K562 (cell line): ENCODE data around the gene MARCHF3. TPM values are rescaled to one million over a fixed set of nuclear protein-coding genes. Genes with fewer than 3 reads are reported as not detected.

ENCODE experiments used
- ATAC-seq: fragments of 200-7000 bp; cut with Tn5 transposase; 3 replicates; pipeline ENCODE4 v1.9.1; 2020; ENCODE audit warnings: moderate library complexity
- BruUV-seq: library from RNA; stranded (reverse); fragments of 400-500 nt; replicated peaks from 2 replicates; lab custom pipeline; 2021; lab: Mats Ljungman, UMichigan
- CTCF ChIA-PET: fragments of 300-600 bp; formaldehyde crosslinking; extraction: SDS; loops from one replicate; lab custom pipeline; 2021; ENCODE audit warnings: low intra/inter-chr PET ratio; lab: Yijun Ruan, JAX
- POLR2A ChIA-PET: fragments of 300-600, 350-650 bp; sonication (Branson Sonifier 250); formaldehyde crosslinking; extraction: SDS; loops from one replicate; lab custom pipeline; 2021; ENCODE audit warnings: antibody characterized with exemption, inconsistent platforms; lab: Yijun Ruan, JAX
- DNase-seq, 4 experiments: peaks; one replicate each; pipeline versions ENCODE4 v3.0.0 to v3.0.0-alpha.2; 2011 to 2018; ENCODE audit warnings: low spot score in 3 of 4, mixed read lengths in 3 of 4; ENCODE audit errors: extremely low read depth in 1 of 4
- FAIRE-seq: peaks from 2 replicates; lab custom pipeline; 2011; peaks lifted over from hg19 to GRCh38; lab: Jason Lieb, UNC
- H2AFZ ChIP-seq: 2 replicates; pipeline ENCODE4 v1.6.0; 2011; ENCODE audit warnings: low read depth, low read length, control low read depth, inconsistent platforms
- H3K27ac ChIP-seq: fragments of 200-600 bp; 3 replicates; pipeline ENCODE4 v1.8.0; 2011; ENCODE audit warnings: low read depth, mild to moderate bottlenecking, control low read depth, inconsistent platforms, low read length, moderate library complexity, mixed read lengths; ENCODE audit errors: extremely low read depth
- H3K27me3 ChIP-seq, 2 experiments: fragments of 300-600 bp in 1 of 2; 2 replicates in 1 of 2; 3 replicates in 1 of 2; pipeline versions ENCODE4 v1.6.0 to v1.8.0; 2011; ENCODE audit warnings: inconsistent platforms in 2 of 2, low read length in 2 of 2, mild to moderate bottlenecking in 1 of 2, mixed read lengths in 1 of 2, moderate library complexity in 1 of 2; ENCODE audit not compliant: control insufficient read depth in 2 of 2, insufficient read depth in 2 of 2
- H3K36me3 ChIP-seq: fragments of 300-600 bp; 3 replicates; pipeline ENCODE4 v1.8.0; 2011; ENCODE audit warnings: mild to moderate bottlenecking, low read length, inconsistent platforms; ENCODE audit not compliant: control insufficient read depth, insufficient read depth
- H3K4me1 ChIP-seq, 2 experiments: fragments of 200-600 bp in 1 of 2; replicated peaks in 1 of 2; 2 replicates in 1 of 2; 3 replicates in 1 of 2; pipeline versions ENCODE4 v1.5.1 to v1.8.0; 2011; ENCODE audit warnings: inconsistent platforms in 2 of 2, low read length in 2 of 2, mild to moderate bottlenecking in 1 of 2, mixed read lengths in 1 of 2, moderate library complexity in 1 of 2; ENCODE audit not compliant: control insufficient read depth in 2 of 2, insufficient read depth in 2 of 2
- H3K4me2 ChIP-seq: 2 replicates; pipeline ENCODE4 v1.6.1; 2011; ENCODE audit warnings: low read length, control low read depth, inconsistent platforms, mixed read lengths; ENCODE audit not compliant: insufficient read depth
- H3K4me3 ChIP-seq: fragments of 200-600 bp; sonication (generic), shearing (Covaris generic); 2 replicates; pipeline ENCODE4 v1.5.1; 2016; ENCODE audit warnings: control low read depth, inconsistent platforms
- H3K79me2 ChIP-seq: fragments of 200-600 bp; 3 replicates; pipeline ENCODE4 v1.8.0; 2011; ENCODE audit warnings: low read length, inconsistent platforms; ENCODE audit not compliant: control insufficient read depth, insufficient read depth
- H3K9ac ChIP-seq, 2 experiments: 2 replicates each; pipeline versions ENCODE4 v1.6.0 to v1.6.1; 2011; ENCODE audit warnings: low read depth in 2 of 2, low read length in 2 of 2, control low read depth in 1 of 2, inconsistent platforms in 1 of 2, mild to moderate bottlenecking in 1 of 2, mixed read lengths in 1 of 2; ENCODE audit not compliant: insufficient read depth in 1 of 2
- H3K9me1 ChIP-seq: one replicate; pipeline ENCODE4 v1.6.0; 2011; ENCODE audit warnings: inconsistent platforms, mild to moderate bottlenecking, low read length, moderate library complexity; ENCODE audit not compliant: control insufficient read depth, insufficient read depth
- H3K9me3 ChIP-seq: replicated peaks from 2 replicates; pipeline ENCODE4 v1.5.1; 2011; ENCODE audit warnings: low read depth, low read length, inconsistent platforms; ENCODE audit not compliant: control insufficient read depth, insufficient read depth
- H4K20me1 ChIP-seq: replicated peaks from 2 replicates; pipeline ENCODE4 v1.6.1; 2011; ENCODE audit warnings: low read length, inconsistent platforms, mixed read lengths; ENCODE audit not compliant: control insufficient read depth, insufficient read depth
- ARID3A ChIP-seq: IDR thresholded peaks from 2 replicates; pipeline ENCODE4 v1.6.1; 2012; ENCODE audit warnings: low read depth, low read length, improper control_type of control experiment, borderline replicate concordance
- HMG20B ChIP-seq: fragments of 250-450 bp; sonication (Bioruptor Pico); IDR thresholded peaks from 2 replicates; pipeline ENCODE4 v1.5.0; 2021; ENCODE audit warnings: mild to moderate bottlenecking
- JUND ChIP-seq, 2 experiments: IDR thresholded peaks; 2 replicates in 1 of 2; 3 replicates in 1 of 2; pipeline ENCODE4 v1.6.1; 2011; ENCODE audit warnings: borderline replicate concordance in 2 of 2, low read depth in 2 of 2, low read length in 2 of 2, improper control_type of control experiment in 1 of 2, missing biosample characterization in 1 of 2, missing genetic modification characterization in 1 of 2, missing genetic modification reagents in 1 of 2
- MCM7 ChIP-seq, 2 experiments: fragments of 450-650 bp; IDR thresholded peaks; 2 replicates each; pipeline ENCODE4 v1.6.1; 2016 to 2018
- MEF2D ChIP-seq: conservative IDR thresholded peaks from 2 replicates; pipeline ENCODE4 v1.6.1; 2016; ENCODE audit warnings: low read depth, missing genetic modification characterization, missing compliant biosample characterization
- MEIS2 ChIP-seq: fragments of 450-650 bp; IDR thresholded peaks from 2 replicates; pipeline ENCODE4 v1.6.1; 2014; ENCODE audit warnings: mild to moderate bottlenecking; ENCODE audit not compliant: partially characterized antibody
- MTA3 ChIP-seq: fragments of 450-650 bp; formaldehyde crosslinking; IDR thresholded peaks from 2 replicates; pipeline ENCODE4 v1.6.1; 2017; ENCODE audit warnings: mild to moderate bottlenecking, borderline replicate concordance
- RHOXF2B ChIP-seq: fragments of 250-450 bp; sonication (Bioruptor Pico); conservative IDR thresholded peaks from 2 replicates; pipeline ENCODE4 v1.5.1; 2021
- SMAD4 ChIP-seq: fragments of 250-450 bp; sonication (Bioruptor Pico); conservative IDR thresholded peaks from 2 replicates; pipeline ENCODE4 v1.8.0; 2021; ENCODE audit warnings: inconsistent platforms, mild to moderate bottlenecking, moderate library complexity
- SUPT5H ChIP-seq: fragments of 450-650 bp; IDR thresholded peaks from 2 replicates; pipeline ENCODE4 v1.6.1; 2016
- TFAM ChIP-seq: fragments of 250-450 bp; sonication (Bioruptor Pico); conservative IDR thresholded peaks from 2 replicates; pipeline ENCODE4 v1.5.0; 2021; ENCODE audit warnings: mild to moderate bottlenecking, moderate library complexity
- ZFP30 ChIP-seq: fragments of 250-450 bp; sonication (Bioruptor Pico); IDR thresholded peaks from 2 replicates; pipeline ENCODE4 v1.8.0; 2022; ENCODE audit warnings: moderate library complexity, mild to moderate bottlenecking, inconsistent platforms, borderline replicate concordance
- ZNF174 ChIP-seq: fragments of 250-450 bp; sonication (Bioruptor Pico); IDR thresholded peaks from 2 replicates; pipeline ENCODE4 v1.4.0; 2020; ENCODE audit warnings: mild to moderate bottlenecking
- ZNF668 ChIP-seq: fragments of 250-450 bp; sonication (Bioruptor Pico); IDR thresholded peaks from 2 replicates; pipeline ENCODE4 v1.8.0; 2022; ENCODE audit warnings: mild to moderate bottlenecking, inconsistent platforms
- WGBS: fragments of 100-300 bp; shearing (Covaris generic); methylation state at CpG from one replicate; pipeline ENCODE4 v1.1.6; 2016; ENCODE audit warnings: low coverage, mixed read lengths; ENCODE audit not compliant: insufficient coverage; ENCODE audit errors: missing lambda C conversion rate; 5-methylcytosine and 5-hydroxymethylcytosine counted together
- in situ Hi-C: fragments of 300-500 bp; cut with MboI; formaldehyde crosslinking; loops from 4 replicates; pipeline ENCODE4 v1.15.0; 2018; ENCODE audit warnings: inconsistent platforms, mixed read lengths
- intact Hi-C: fragments of 100-400 bp; cut with micrococcal nuclease; formaldehyde crosslinking; loops from 2 replicates; pipeline ENCODE4 v1.14.2; 2022
- polyA plus RNA-seq, 8 experiments: library from polyadenylated mRNA; depleted of rRNA in 4 of 8; stranded (reverse) in 5 of 8; unstranded in 3 of 8; fragments of >200 nt; fragmentation: Nextera tagmentation in 2 of 8; fragmentation: Illumina TruSeq in 1 of 8; extraction: Ambion mirVana in 2 of 8; extraction: Trizol in 1 of 8; gene quantifications; 2 replicates each; pipeline versions ENCODE4 v1.2.1 to v1.2.3, GENCODE V29; 2011 to 2014; ENCODE audit warnings: inconsistent platforms in 1 of 8, missing spikeins in 1 of 8
- total RNA-seq, 7 experiments: library from RNA; depleted of rRNA in 6 of 7; stranded (reverse); fragments of >200 nt in 6 of 7; fragmentation: Illumina TruSeq in 2 of 7; extraction: Trizol in 2 of 7; gene quantifications; 2 replicates each; pipeline versions ENCODE4 v1.2.1 to v1.2.3, GENCODE V29; 2011 to 2021; ENCODE audit warnings: low replicate concordance in 1 of 7
- TF ChIP-seq, protein P1 (sequence below): fragments of 450-650 bp; IDR thresholded peaks from 2 replicates; pipeline ENCODE4 v1.6.1; 2016; ENCODE audit warnings: mild to moderate bottlenecking
- TF ChIP-seq, protein P2 (sequence below): fragments of 450-650 bp; formaldehyde crosslinking; IDR thresholded peaks from 2 replicates; pipeline ENCODE4 v1.4.0; 2020; ENCODE audit warnings: mild to moderate bottlenecking, moderate library complexity
- TF ChIP-seq, protein P3 (sequence below): fragments of 250-450 bp; sonication (Bioruptor Pico); IDR thresholded peaks from 2 replicates; pipeline ENCODE4 v1.5.0; 2020; ENCODE audit warnings: mild to moderate bottlenecking

Gene MARCHF3
- total and polyA plus RNA-seq, 9 of the 15 experiments (the other 6 are each of a cell fraction or from before 2014, with no cell fraction given), result 5.6 to 37.4 (median 16.5) TPM

GRCh38 chr5:127056896-127057295 lies 26.5 kb upstream of the MARCHF3 start:
- ATAC-seq (no peak), FAIRE-seq (no peak), DNase-seq (no peak)
- Histone ChIP-seq H3K4me3 (no peak overlapping the region), H3K36me3 (no peaks in the 10 kb centered on the region; the same call in 2 of the 3 replicates), H3K27ac (no peak overlapping the region), H3K9ac (no peak overlapping the region), H3K4me2 (no peak overlapping the region), H3K9me1 (no peaks in the 10 kb centered on the region), H3K79me2 (no peaks in the 10 kb centered on the region), H2AFZ (no peak overlapping the region), H3K27me3 (no peaks in the 10 kb centered on the region), H4K20me1 (no peaks in the 10 kb centered on the region), H3K9me3 (no peaks in the 10 kb centered on the region), H3K4me1 (no peaks in the 10 kb centered on the region)
- intact Hi-C loops, result no loop called here
- POLR2A ChIA-PET, result interaction anchor here (1.0 kb wide), 1 partner anchor 174 kb away, joined by 3 read pairs; no protein-coding TSS in a partner anchor
- WGBS, result 19% methylated on average over 2 of the region's 2 CpGs
- BruUV-seq, result no TSS peak
- CTCF ChIA-PET, result no interaction called here
- in situ Hi-C loops, result no loop called here
- TF ChIP-seq, protein P1, sequence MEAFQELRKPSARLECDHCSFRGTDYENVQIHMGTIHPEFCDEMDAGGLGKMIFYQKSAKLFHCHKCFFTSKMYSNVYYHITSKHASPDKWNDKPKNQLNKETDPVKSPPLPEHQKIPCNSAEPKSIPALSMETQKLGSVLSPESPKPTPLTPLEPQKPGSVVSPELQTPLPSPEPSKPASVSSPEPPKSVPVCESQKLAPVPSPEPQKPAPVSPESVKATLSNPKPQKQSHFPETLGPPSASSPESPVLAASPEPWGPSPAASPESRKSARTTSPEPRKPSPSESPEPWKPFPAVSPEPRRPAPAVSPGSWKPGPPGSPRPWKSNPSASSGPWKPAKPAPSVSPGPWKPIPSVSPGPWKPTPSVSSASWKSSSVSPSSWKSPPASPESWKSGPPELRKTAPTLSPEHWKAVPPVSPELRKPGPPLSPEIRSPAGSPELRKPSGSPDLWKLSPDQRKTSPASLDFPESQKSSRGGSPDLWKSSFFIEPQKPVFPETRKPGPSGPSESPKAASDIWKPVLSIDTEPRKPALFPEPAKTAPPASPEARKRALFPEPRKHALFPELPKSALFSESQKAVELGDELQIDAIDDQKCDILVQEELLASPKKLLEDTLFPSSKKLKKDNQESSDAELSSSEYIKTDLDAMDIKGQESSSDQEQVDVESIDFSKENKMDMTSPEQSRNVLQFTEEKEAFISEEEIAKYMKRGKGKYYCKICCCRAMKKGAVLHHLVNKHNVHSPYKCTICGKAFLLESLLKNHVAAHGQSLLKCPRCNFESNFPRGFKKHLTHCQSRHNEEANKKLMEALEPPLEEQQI, result no peak
- TF ChIP-seq ARID3A, result no peak
- no peak for TF ChIP-seq SUPT5H
- no peak for TF ChIP-seq MEIS2
- TF ChIP-seq ZNF174 (CRISPR knock-in tag), result no peak
- no peak for TF ChIP-seq HMG20B (CRISPR knock-in tag)
- no peak for TF ChIP-seq MEF2D (tag)
- TF ChIP-seq RHOXF2B (CRISPR knock-in tag), result no peak
- TF ChIP-seq, protein P2, sequence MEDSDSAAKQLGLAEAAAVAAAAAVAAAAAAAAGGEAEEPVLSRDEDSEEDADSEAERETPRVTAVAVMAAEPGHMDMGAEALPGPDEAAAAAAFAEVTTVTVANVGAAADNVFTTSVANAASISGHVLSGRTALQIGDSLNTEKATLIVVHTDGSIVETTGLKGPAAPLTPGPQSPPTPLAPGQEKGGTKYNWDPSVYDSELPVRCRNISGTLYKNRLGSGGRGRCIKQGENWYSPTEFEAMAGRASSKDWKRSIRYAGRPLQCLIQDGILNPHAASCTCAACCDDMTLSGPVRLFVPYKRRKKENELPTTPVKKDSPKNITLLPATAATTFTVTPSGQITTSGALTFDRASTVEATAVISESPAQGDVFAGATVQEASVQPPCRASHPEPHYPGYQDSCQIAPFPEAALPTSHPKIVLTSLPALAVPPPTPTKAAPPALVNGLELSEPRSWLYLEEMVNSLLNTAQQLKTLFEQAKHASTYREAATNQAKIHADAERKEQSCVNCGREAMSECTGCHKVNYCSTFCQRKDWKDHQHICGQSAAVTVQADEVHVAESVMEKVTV (CRISPR knock-in tag), result no peak
- TF ChIP-seq MCM7 (IDR thresholded peaks at IDR 0.05), result no peak
- no peak for TF ChIP-seq SMAD4 (CRISPR knock-in tag)
- no peak for TF ChIP-seq ZFP30 (CRISPR knock-in tag)
- TF ChIP-seq ZNF668 (CRISPR knock-in tag), result no peak
- no peak for TF ChIP-seq MTA3
- TF ChIP-seq TFAM (CRISPR knock-in tag), result no peak
- no peak for TF ChIP-seq JUND (IDR thresholded peaks at IDR 0.05; ENCODE audit: borderline replicate concordance, low read depth, low read length)
- TF ChIP-seq JUND (tag; IDR thresholded peaks at IDR 0.05; ENCODE audit: borderline replicate concordance, low read depth, low read length), result no peak
- TF ChIP-seq, protein P3, sequence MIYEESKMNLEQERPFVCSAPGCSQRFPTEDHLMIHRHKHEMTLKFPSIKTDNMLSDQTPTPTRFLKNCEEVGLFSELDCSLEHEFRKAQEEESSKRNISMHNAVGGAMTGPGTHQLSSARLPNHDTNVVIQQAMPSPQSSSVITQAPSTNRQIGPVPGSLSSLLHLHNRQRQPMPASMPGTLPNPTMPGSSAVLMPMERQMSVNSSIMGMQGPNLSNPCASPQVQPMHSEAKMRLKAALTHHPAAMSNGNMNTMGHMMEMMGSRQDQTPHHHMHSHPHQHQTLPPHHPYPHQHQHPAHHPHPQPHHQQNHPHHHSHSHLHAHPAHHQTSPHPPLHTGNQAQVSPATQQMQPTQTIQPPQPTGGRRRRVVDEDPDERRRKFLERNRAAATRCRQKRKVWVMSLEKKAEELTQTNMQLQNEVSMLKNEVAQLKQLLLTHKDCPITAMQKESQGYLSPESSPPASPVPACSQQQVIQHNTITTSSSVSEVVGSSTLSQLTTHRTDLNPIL (CRISPR knock-in tag), result no peak
